Heart left ventricle (tissue), 13 donors: Measurements from ENCODE around the gene HS3ST5.

Experiments
- POLR2A ChIP-seq, 2 donors: fragments of 450-650 bp; IDR thresholded peaks; one replicate each; pipeline ENCODE4 v1.6.1; 2017; ENCODE audit warnings: antibody characterized with exemption in 2 of 2, mild to moderate bottlenecking in 2 of 2, moderate library complexity in 2 of 2
- TF ChIP-seq, protein P1 (sequence below), 12 donors: fragments of 200-600 bp; sonication (generic) in 4 of 12; IDR thresholded peaks; one replicate each; pipeline versions ENCODE4 v1.5.0 to v1.8.0; 2018 to 2022; ENCODE audit warnings: antibody characterized with exemption in 12 of 12, mild to moderate bottlenecking in 5 of 12
- donor health status: ischemic (EF 13 %, LVEDD 7.1; RV severe dilation, severe dysfunction).
- donor health status: DM: no; HTN: yes; CAD: no.
- donor health status: DM: no; HTN: no; CAD: no.
- donor health status: ischemic (EF 25% LVEDD 6.9; RV normal size, moderate dysfunction).
- donor health status: ischemic (EF 25% LVEDD 5.7; RV mildly dilated, moderate dysfunction).
- donor health status: ischemic (EF 35%, LVEDD 5.7; RV mildly dilated, moderate dysfunction).
- donor health status: nonischemic (EF 11% LVEDD 7.7; RV severe dilation, severe dysfunction).
- donor health status: DM: yes; HTN: yes; CAD: no.
- donor health status: PGD.
- donor health status: ischemic (EF 29% LVEDD 5.4; RV normal size, mild dysfunction).
- donor health status: nonischemic (EF 23%, LVEDD 6.1; RV moderate dilation, normal function).

- TF ChIP-seq, protein P1, sequence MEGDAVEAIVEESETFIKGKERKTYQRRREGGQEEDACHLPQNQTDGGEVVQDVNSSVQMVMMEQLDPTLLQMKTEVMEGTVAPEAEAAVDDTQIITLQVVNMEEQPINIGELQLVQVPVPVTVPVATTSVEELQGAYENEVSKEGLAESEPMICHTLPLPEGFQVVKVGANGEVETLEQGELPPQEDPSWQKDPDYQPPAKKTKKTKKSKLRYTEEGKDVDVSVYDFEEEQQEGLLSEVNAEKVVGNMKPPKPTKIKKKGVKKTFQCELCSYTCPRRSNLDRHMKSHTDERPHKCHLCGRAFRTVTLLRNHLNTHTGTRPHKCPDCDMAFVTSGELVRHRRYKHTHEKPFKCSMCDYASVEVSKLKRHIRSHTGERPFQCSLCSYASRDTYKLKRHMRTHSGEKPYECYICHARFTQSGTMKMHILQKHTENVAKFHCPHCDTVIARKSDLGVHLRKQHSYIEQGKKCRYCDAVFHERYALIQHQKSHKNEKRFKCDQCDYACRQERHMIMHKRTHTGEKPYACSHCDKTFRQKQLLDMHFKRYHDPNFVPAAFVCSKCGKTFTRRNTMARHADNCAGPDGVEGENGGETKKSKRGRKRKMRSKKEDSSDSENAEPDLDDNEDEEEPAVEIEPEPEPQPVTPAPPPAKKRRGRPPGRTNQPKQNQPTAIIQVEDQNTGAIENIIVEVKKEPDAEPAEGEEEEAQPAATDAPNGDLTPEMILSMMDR (IDR thresholded peaks at IDR 0.05), result no peak
- TF ChIP-seq POLR2A (IDR thresholded peaks at IDR 0.05), result no peak
Measured at GRCh38 chr6:114153448-114153847, 189.4 kb downstream of the HS3ST5 start.
